ENCODE measurements around the gene PMM1.

DNA sequence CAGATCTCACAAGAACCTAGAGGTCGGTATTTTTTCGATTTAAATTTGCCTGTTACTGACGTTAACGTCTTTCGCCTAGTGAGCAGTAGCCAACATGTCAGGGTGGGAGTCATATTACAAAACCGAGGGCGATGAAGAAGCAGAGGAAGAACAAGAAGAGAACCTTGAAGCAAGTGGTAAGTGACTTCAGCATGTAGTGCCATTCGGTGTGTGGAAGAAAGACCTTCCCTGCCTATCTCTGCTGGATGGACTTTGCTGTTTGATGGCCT, 32.2 kb upstream of the PMM1 start:
- TF ChIP-seq POLR2AphosphoS5 (IDR thresholded peaks at IDR 0.05) (no peak), EP300 (conservative IDR thresholded peaks at IDR 0.05; ENCODE audit: poor library complexity, severe bottlenecking) (no peak), TAF1 (IDR thresholded peaks at IDR 0.05; ENCODE audit: low read depth) (no peak), EZH2 (IDR thresholded peaks at IDR 0.05; ENCODE audit: borderline replicate concordance, insufficient read depth, low read length, poor library complexity, severe bottlenecking) (no peak), SMC3 (conservative IDR thresholded peaks at IDR 0.05; ENCODE audit: poor library complexity) (no peak), MXI1 (conservative IDR thresholded peaks at IDR 0.05; ENCODE audit: poor library complexity, severe bottlenecking) (no peak)
- TF ChIP-seq, protein P1, sequence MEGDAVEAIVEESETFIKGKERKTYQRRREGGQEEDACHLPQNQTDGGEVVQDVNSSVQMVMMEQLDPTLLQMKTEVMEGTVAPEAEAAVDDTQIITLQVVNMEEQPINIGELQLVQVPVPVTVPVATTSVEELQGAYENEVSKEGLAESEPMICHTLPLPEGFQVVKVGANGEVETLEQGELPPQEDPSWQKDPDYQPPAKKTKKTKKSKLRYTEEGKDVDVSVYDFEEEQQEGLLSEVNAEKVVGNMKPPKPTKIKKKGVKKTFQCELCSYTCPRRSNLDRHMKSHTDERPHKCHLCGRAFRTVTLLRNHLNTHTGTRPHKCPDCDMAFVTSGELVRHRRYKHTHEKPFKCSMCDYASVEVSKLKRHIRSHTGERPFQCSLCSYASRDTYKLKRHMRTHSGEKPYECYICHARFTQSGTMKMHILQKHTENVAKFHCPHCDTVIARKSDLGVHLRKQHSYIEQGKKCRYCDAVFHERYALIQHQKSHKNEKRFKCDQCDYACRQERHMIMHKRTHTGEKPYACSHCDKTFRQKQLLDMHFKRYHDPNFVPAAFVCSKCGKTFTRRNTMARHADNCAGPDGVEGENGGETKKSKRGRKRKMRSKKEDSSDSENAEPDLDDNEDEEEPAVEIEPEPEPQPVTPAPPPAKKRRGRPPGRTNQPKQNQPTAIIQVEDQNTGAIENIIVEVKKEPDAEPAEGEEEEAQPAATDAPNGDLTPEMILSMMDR (IDR thresholded peaks at IDR 0.05; ENCODE audit: poor library complexity, severe bottlenecking) = no peak
- TF ChIP-seq, protein P2, sequence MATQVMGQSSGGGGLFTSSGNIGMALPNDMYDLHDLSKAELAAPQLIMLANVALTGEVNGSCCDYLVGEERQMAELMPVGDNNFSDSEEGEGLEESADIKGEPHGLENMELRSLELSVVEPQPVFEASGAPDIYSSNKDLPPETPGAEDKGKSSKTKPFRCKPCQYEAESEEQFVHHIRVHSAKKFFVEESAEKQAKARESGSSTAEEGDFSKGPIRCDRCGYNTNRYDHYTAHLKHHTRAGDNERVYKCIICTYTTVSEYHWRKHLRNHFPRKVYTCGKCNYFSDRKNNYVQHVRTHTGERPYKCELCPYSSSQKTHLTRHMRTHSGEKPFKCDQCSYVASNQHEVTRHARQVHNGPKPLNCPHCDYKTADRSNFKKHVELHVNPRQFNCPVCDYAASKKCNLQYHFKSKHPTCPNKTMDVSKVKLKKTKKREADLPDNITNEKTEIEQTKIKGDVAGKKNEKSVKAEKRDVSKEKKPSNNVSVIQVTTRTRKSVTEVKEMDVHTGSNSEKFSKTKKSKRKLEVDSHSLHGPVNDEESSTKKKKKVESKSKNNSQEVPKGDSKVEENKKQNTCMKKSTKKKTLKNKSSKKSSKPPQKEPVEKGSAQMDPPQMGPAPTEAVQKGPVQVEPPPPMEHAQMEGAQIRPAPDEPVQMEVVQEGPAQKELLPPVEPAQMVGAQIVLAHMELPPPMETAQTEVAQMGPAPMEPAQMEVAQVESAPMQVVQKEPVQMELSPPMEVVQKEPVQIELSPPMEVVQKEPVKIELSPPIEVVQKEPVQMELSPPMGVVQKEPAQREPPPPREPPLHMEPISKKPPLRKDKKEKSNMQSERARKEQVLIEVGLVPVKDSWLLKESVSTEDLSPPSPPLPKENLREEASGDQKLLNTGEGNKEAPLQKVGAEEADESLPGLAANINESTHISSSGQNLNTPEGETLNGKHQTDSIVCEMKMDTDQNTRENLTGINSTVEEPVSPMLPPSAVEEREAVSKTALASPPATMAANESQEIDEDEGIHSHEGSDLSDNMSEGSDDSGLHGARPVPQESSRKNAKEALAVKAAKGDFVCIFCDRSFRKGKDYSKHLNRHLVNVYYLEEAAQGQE (IDR thresholded peaks at IDR 0.05; ENCODE audit: borderline replicate concordance) = no peak

Data from neural cell (in vitro differentiated cells).